ENCODE data around the gene KCTD8. TPM values are rescaled to one million over a fixed set of nuclear protein-coding genes. Genes with fewer than 3 reads are reported as not detected.

Gene KCTD8
- total RNA-seq, 1 experiment from 2014 or later: not detected

- ChIA-PET CTCF (no interaction called here), POLR2A (no interaction called here)
- ATAC-seq (no peak), DNase-seq (ENCODE audit: low read depth, low spot score) (no peak)
- no TSS peak for BruUV-seq (replicated peaks)
- Histone ChIP-seq H3K27me3 (ENCODE audit: control insufficient read depth, insufficient read depth, low read length) (no peaks in the 10 kb centered on the region), H3K4me3 (ENCODE audit: low read depth in 2 of 2, low read length in 2 of 2) (no peak overlapping the region), H3K27ac (ENCODE audit: low read length) (no peak overlapping the region), H3K36me3 (ENCODE audit: control insufficient read depth, insufficient read depth, low read length) (no peaks in the 10 kb centered on the region), H3K9me3 (ENCODE audit: control insufficient read depth, insufficient read depth, low read depth, low read length) (no peaks in the 10 kb centered on the region), H3K4me1 (ENCODE audit: control insufficient read depth, insufficient read depth, low read length) (no peaks in the 10 kb centered on the region)
- in situ Hi-C loops (cut with HindIII; ENCODE audit: low pct_unique_long_range_greater_than_20kb, low sequenced_read_pairs) (no loop called here), intact Hi-C loops (cut with micrococcal nuclease; ENCODE audit: unreplicated experiment) (no loop called here)
- no peak for TF ChIP-seq TCF7L2 (IDR thresholded peaks at IDR 0.05; ENCODE audit: low read depth, low read length)
- TF ChIP-seq SIN3A (IDR thresholded peaks at IDR 0.05; ENCODE audit: borderline replicate concordance, insufficient read depth, low read depth, low read length): no peak
- TF ChIP-seq POLR2AphosphoS5 (IDR thresholded peaks at IDR 0.05; ENCODE audit: low read depth, low read length): no peak
Measured at GRCh38 chr4:44160776-44161367, 287.7 kb downstream of the KCTD8 start.

DNA sequence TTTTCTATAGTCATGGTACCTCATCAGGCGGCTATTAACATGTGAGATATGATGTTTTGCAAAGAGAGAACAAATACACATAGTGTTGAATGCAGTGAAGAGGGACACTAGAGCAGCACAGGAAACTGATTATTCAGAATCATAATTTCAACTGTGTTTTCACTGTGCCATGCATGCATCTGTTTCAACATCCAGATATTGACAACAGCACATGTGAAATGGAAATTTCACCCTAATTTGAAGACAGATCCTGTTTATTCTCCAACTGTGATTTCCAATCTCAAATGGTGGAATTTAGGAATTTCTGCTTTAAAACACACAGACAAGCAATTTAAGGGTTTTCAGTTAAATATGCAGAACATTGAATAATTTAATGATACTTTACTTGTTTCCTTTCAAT lies 288.6 kb downstream of the KCTD8 start:
- no peaks in the 10 kb centered on the region for H3K27me3 ChIP-seq (ENCODE audit: control insufficient read depth, insufficient read depth, low read length)
- ChIA-PET CTCF (no interaction called here), POLR2A (no interaction called here)
- no peaks in the 10 kb centered on the region for H3K36me3 ChIP-seq (ENCODE audit: control insufficient read depth, insufficient read depth, low read length)
- no peak for TF ChIP-seq POLR2AphosphoS5 (IDR thresholded peaks at IDR 0.05; ENCODE audit: low read depth, low read length)
- TF ChIP-seq TCF7L2 (IDR thresholded peaks at IDR 0.05; ENCODE audit: low read depth, low read length): no peak
- TF ChIP-seq, protein P1, sequence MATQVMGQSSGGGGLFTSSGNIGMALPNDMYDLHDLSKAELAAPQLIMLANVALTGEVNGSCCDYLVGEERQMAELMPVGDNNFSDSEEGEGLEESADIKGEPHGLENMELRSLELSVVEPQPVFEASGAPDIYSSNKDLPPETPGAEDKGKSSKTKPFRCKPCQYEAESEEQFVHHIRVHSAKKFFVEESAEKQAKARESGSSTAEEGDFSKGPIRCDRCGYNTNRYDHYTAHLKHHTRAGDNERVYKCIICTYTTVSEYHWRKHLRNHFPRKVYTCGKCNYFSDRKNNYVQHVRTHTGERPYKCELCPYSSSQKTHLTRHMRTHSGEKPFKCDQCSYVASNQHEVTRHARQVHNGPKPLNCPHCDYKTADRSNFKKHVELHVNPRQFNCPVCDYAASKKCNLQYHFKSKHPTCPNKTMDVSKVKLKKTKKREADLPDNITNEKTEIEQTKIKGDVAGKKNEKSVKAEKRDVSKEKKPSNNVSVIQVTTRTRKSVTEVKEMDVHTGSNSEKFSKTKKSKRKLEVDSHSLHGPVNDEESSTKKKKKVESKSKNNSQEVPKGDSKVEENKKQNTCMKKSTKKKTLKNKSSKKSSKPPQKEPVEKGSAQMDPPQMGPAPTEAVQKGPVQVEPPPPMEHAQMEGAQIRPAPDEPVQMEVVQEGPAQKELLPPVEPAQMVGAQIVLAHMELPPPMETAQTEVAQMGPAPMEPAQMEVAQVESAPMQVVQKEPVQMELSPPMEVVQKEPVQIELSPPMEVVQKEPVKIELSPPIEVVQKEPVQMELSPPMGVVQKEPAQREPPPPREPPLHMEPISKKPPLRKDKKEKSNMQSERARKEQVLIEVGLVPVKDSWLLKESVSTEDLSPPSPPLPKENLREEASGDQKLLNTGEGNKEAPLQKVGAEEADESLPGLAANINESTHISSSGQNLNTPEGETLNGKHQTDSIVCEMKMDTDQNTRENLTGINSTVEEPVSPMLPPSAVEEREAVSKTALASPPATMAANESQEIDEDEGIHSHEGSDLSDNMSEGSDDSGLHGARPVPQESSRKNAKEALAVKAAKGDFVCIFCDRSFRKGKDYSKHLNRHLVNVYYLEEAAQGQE (IDR thresholded peaks at IDR 0.05; ENCODE audit: insufficient read depth in 1 of 2, low read depth in 2 of 2, low read length in 1 of 2): no peak
- TF ChIP-seq, protein P2, sequence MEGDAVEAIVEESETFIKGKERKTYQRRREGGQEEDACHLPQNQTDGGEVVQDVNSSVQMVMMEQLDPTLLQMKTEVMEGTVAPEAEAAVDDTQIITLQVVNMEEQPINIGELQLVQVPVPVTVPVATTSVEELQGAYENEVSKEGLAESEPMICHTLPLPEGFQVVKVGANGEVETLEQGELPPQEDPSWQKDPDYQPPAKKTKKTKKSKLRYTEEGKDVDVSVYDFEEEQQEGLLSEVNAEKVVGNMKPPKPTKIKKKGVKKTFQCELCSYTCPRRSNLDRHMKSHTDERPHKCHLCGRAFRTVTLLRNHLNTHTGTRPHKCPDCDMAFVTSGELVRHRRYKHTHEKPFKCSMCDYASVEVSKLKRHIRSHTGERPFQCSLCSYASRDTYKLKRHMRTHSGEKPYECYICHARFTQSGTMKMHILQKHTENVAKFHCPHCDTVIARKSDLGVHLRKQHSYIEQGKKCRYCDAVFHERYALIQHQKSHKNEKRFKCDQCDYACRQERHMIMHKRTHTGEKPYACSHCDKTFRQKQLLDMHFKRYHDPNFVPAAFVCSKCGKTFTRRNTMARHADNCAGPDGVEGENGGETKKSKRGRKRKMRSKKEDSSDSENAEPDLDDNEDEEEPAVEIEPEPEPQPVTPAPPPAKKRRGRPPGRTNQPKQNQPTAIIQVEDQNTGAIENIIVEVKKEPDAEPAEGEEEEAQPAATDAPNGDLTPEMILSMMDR (IDR thresholded peaks at IDR 0.05): no peak
- TF ChIP-seq SIN3A (IDR thresholded peaks at IDR 0.05; ENCODE audit: borderline replicate concordance, insufficient read depth, low read depth, low read length): no peak
- H3K27ac ChIP-seq (ENCODE audit: low read length): no peak overlapping the region
- BruUV-seq (replicated peaks): no TSS peak
- no peaks in the 10 kb centered on the region for H3K9me3 ChIP-seq (ENCODE audit: control insufficient read depth, insufficient read depth, low read depth, low read length)
- no peaks in the 10 kb centered on the region for H3K4me1 ChIP-seq (ENCODE audit: control insufficient read depth, insufficient read depth, low read length)
- ATAC-seq: no peak
- no peak overlapping the region for H3K4me3 ChIP-seq (ENCODE audit: low read depth in 2 of 2, low read length in 2 of 2)
- intact Hi-C loops (cut with micrococcal nuclease; ENCODE audit: unreplicated experiment): no loop called here
- in situ Hi-C loops (cut with HindIII; ENCODE audit: low pct_unique_long_range_greater_than_20kb, low sequenced_read_pairs): no loop called here
- DNase-seq (ENCODE audit: low read depth, low spot score): no peak

DNA sequence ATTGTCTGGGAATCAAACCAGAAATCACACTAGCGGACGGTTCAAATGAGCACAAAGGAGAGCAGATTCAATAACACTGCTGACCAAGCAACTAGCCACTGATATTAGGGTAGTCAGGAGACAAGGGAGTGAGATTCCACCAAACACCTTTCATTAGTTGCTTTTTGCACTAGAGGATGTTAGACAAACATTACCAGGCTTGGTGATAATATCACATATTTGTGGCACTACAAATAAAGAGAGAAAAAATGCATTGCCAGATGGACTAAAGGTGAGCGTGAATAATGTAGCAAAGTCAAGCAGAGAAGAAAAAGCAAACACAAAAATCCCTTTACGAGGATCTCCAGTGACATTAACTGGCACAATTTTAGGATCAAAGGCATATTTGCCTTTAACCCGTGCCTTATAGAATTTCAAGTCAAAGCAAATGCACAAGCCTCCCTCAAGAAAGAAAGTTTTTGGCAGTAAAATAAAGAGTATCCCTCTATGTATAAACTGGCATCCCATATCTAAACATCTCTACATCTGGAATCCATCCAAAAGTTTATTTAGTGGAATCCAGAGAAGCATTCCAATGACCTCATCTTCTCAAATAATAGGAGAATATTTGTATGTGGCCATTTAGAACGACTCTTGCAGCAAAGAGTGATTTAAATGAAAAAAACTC lies 290.9 kb downstream of the KCTD8 start:
- TF ChIP-seq POLR2AphosphoS5 (IDR thresholded peaks at IDR 0.05; ENCODE audit: low read depth, low read length): no peak
- TF ChIP-seq, protein P2 (IDR thresholded peaks at IDR 0.05): no peak
- TF ChIP-seq, protein P1 (IDR thresholded peaks at IDR 0.05; ENCODE audit: insufficient read depth in 1 of 2, low read depth in 2 of 2, low read length in 1 of 2): no peak
- peak; percentile 96 for TF ChIP-seq TCF7L2 (IDR thresholded peaks at IDR 0.05; ENCODE audit: low read depth, low read length)
- ChIA-PET POLR2A (no interaction called here), CTCF (no interaction called here)
- no peak overlapping the region for H3K4me3 ChIP-seq (ENCODE audit: low read depth in 2 of 2, low read length in 2 of 2)
- no peak overlapping the region for H3K27ac ChIP-seq (ENCODE audit: low read length)
- BruUV-seq (replicated peaks): no TSS peak
- H3K36me3 ChIP-seq (ENCODE audit: control insufficient read depth, insufficient read depth, low read length): no peaks in the 10 kb centered on the region
- no peaks in the 10 kb centered on the region for H3K27me3 ChIP-seq (ENCODE audit: control insufficient read depth, insufficient read depth, low read length)
- no peaks in the 10 kb centered on the region for H3K4me1 ChIP-seq (ENCODE audit: control insufficient read depth, insufficient read depth, low read length)
- ATAC-seq: peak; percentile 69; the same call in 1 of the 2 replicates
- in situ Hi-C loops (cut with HindIII; ENCODE audit: low pct_unique_long_range_greater_than_20kb, low sequenced_read_pairs): no loop called here
- intact Hi-C loops (cut with micrococcal nuclease; ENCODE audit: unreplicated experiment): no loop called here
- DNase-seq (ENCODE audit: low read depth, low spot score): no peak
- H3K9me3 ChIP-seq (ENCODE audit: control insufficient read depth, insufficient read depth, low read depth, low read length): no peaks in the 10 kb centered on the region
